Measurements from ENCODE around the gene SLC8A3.

DNA sequence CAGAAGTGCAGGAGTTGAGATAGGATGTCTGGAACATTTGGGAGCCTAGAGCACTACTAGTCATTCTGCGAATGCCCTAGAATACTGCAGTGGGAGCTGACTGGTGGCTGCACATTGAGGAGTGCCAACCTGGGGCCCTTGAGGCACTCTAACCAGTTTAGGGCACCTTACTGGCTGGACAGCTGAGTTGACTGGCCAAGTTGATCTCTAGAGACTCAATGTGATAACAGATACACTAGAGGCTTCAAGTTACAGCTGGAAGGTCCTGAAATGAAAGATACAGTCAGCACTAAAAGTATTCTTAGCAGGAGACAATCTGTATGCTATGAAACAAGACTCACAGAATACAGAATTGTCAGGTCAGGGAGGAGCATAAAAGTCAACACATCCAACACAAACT is 8.0 kb downstream of the SLC8A3 start:
- TF ChIP-seq YY1 (IDR thresholded peaks at IDR 0.05; ENCODE audit: extremely low read depth, insufficient replicate concordance, low read depth, low read length) (no peak), SRF (IDR thresholded peaks at IDR 0.05; ENCODE audit: low read depth) (no peak), EZH2 (IDR thresholded peaks at IDR 0.05) (no peak), CEBPB (IDR thresholded peaks at IDR 0.05; ENCODE audit: low read depth) (no peak), SIN3A (IDR thresholded peaks at IDR 0.05; ENCODE audit: low read depth) (no peak), CBX3 (IDR thresholded peaks at IDR 0.05; ENCODE audit: low read depth) (no peak), POLR2A (IDR thresholded peaks at IDR 0.05; ENCODE audit: borderline replicate concordance, extremely low read depth, insufficient read depth, insufficient read length) (no peak), SP1 (IDR thresholded peaks at IDR 0.05; ENCODE audit: low read depth) (no peak), FOSL1 (IDR thresholded peaks at IDR 0.05; ENCODE audit: low read depth) (no peak)
- TF ChIP-seq, protein P1, sequence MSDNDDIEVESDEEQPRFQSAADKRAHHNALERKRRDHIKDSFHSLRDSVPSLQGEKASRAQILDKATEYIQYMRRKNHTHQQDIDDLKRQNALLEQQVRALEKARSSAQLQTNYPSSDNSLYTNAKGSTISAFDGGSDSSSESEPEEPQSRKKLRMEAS (IDR thresholded peaks at IDR 0.05), result no peak
- TF ChIP-seq, protein P2, sequence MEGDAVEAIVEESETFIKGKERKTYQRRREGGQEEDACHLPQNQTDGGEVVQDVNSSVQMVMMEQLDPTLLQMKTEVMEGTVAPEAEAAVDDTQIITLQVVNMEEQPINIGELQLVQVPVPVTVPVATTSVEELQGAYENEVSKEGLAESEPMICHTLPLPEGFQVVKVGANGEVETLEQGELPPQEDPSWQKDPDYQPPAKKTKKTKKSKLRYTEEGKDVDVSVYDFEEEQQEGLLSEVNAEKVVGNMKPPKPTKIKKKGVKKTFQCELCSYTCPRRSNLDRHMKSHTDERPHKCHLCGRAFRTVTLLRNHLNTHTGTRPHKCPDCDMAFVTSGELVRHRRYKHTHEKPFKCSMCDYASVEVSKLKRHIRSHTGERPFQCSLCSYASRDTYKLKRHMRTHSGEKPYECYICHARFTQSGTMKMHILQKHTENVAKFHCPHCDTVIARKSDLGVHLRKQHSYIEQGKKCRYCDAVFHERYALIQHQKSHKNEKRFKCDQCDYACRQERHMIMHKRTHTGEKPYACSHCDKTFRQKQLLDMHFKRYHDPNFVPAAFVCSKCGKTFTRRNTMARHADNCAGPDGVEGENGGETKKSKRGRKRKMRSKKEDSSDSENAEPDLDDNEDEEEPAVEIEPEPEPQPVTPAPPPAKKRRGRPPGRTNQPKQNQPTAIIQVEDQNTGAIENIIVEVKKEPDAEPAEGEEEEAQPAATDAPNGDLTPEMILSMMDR (IDR thresholded peaks at IDR 0.05 in 2 of 3, conservative IDR thresholded peaks at IDR 0.05 in 1 of 3; ENCODE audit: borderline replicate concordance in 1 of 3, insufficient read depth in 1 of 3, low read depth in 2 of 3, low read length in 2 of 3), result no peak
- TF ChIP-seq, protein P3, sequence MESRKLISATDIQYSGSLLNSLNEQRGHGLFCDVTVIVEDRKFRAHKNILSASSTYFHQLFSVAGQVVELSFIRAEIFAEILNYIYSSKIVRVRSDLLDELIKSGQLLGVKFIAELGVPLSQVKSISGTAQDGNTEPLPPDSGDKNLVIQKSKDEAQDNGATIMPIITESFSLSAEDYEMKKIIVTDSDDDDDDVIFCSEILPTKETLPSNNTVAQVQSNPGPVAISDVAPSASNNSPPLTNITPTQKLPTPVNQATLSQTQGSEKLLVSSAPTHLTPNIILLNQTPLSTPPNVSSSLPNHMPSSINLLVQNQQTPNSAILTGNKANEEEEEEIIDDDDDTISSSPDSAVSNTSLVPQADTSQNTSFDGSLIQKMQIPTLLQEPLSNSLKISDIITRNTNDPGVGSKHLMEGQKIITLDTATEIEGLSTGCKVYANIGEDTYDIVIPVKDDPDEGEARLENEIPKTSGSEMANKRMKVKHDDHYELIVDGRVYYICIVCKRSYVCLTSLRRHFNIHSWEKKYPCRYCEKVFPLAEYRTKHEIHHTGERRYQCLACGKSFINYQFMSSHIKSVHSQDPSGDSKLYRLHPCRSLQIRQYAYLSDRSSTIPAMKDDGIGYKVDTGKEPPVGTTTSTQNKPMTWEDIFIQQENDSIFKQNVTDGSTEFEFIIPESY (IDR thresholded peaks at IDR 0.05; ENCODE audit: extremely low read depth, insufficient replicate concordance, low read length), result no peak
